K562 (cell line): ENCODE data around the gene GRB2. TPM values are rescaled to one million over a fixed set of nuclear protein-coding genes. Genes with fewer than 3 reads are reported as not detected.

Experiments used
- AFF1 ChIP-seq, 2 experiments: fragments of 450-650 bp; IDR thresholded peaks; 2 replicates each; pipeline ENCODE4 v1.6.1; 2018; ENCODE audit warnings: mild to moderate bottlenecking in 2 of 2, low read depth in 1 of 2; ENCODE audit not compliant: partially characterized antibody in 2 of 2
- COPS2 ChIP-seq: fragments of 450-650 bp; conservative IDR thresholded peaks from 2 replicates; pipeline ENCODE4 v1.6.1; 2016; ENCODE audit warnings: mild to moderate bottlenecking, moderate library complexity
- ETV5 ChIP-seq: sonication (generic); formaldehyde crosslinking; IDR thresholded peaks from 2 replicates; pipeline ENCODE4 v1.4.0; 2020; ENCODE audit warnings: low read depth, mild to moderate bottlenecking, missing genetic modification reagents
- FOXP1 ChIP-seq: sonication (generic); formaldehyde crosslinking; IDR thresholded peaks from 2 replicates; pipeline ENCODE4 v1.8.0; 2022; ENCODE audit warnings: mild to moderate bottlenecking, missing genetic modification reagents
- FOXP4 ChIP-seq: sonication (generic); formaldehyde crosslinking; IDR thresholded peaks from 2 replicates; pipeline ENCODE4 v1.8.0; 2022; ENCODE audit warnings: mild to moderate bottlenecking, missing genetic modification reagents, borderline replicate concordance
- KLF13 ChIP-seq: fragments of 450-650 bp; IDR thresholded peaks from 2 replicates; pipeline ENCODE4 v1.6.1; 2016; ENCODE audit warnings: missing genetic modification characterization, low read depth, mild to moderate bottlenecking, missing compliant biosample characterization, moderate library complexity, borderline replicate concordance
- MAFF ChIP-seq: IDR thresholded peaks from 2 replicates; pipeline ENCODE4 v1.6.1; 2012; ENCODE audit warnings: low read length, improper control_type of control experiment
- NFE2L1 ChIP-seq: fragments of 450-650 bp; IDR thresholded peaks from 2 replicates; pipeline ENCODE4 v1.6.1; 2016; ENCODE audit warnings: missing genetic modification characterization, low read depth, mild to moderate bottlenecking, missing compliant biosample characterization, moderate library complexity, borderline replicate concordance
- NFIX ChIP-seq: fragments of 250-450 bp; sonication (Bioruptor Pico); IDR thresholded peaks from 2 replicates; pipeline ENCODE4 v1.4.0; 2020; ENCODE audit warnings: low read depth, mild to moderate bottlenecking, moderate library complexity
- SMAD4 ChIP-seq: fragments of 250-450 bp; sonication (Bioruptor Pico); conservative IDR thresholded peaks from 2 replicates; pipeline ENCODE4 v1.8.0; 2021; ENCODE audit warnings: inconsistent platforms, mild to moderate bottlenecking, moderate library complexity
- SRF ChIP-seq, 2 experiments: fragments of 250-450, 450-650 bp in 1 of 2; sonication (Bioruptor Pico) in 1 of 2; sonication (generic) in 1 of 2; formaldehyde crosslinking; IDR thresholded peaks; 2 replicates each; pipeline versions ENCODE4 v1.5.0 to v1.5.1; 2020 to 2022; ENCODE audit warnings: mild to moderate bottlenecking in 1 of 2, missing genetic modification reagents in 1 of 2
- ZFP30 ChIP-seq: fragments of 250-450 bp; sonication (Bioruptor Pico); IDR thresholded peaks from 2 replicates; pipeline ENCODE4 v1.8.0; 2022; ENCODE audit warnings: moderate library complexity, mild to moderate bottlenecking, inconsistent platforms, borderline replicate concordance
- ZNF12 ChIP-seq: sonication (generic); formaldehyde crosslinking; IDR thresholded peaks from 2 replicates; pipeline ENCODE4 v1.4.0; 2020; ENCODE audit warnings: mild to moderate bottlenecking, missing genetic modification reagents
- ZNF23 ChIP-seq: fragments of 250-450 bp; sonication (Bioruptor Pico); IDR thresholded peaks from 2 replicates; pipeline ENCODE4 v1.4.0; 2020; ENCODE audit warnings: mild to moderate bottlenecking
- ZNF408 ChIP-seq: fragments of 250-450 bp; sonication (Bioruptor Pico); IDR thresholded peaks from 2 replicates; pipeline ENCODE4 v1.4.0; 2020; ENCODE audit warnings: low read depth, mild to moderate bottlenecking, moderate library complexity
- ZNF75A ChIP-seq: fragments of 450-650 bp; formaldehyde crosslinking; IDR thresholded peaks from 2 replicates; pipeline ENCODE4 v1.4.0; 2020; ENCODE audit warnings: mild to moderate bottlenecking
- ZSCAN32 ChIP-seq: fragments of 450-650 bp; formaldehyde crosslinking; IDR thresholded peaks from 2 replicates; pipeline ENCODE4 v1.4.0; 2020; ENCODE audit warnings: mild to moderate bottlenecking, moderate library complexity
- polyA plus RNA-seq, 8 experiments: library from polyadenylated mRNA; depleted of rRNA in 4 of 8; stranded (reverse) in 5 of 8; unstranded in 3 of 8; fragments of >200 nt; fragmentation: Nextera tagmentation in 2 of 8; fragmentation: Illumina TruSeq in 1 of 8; extraction: Ambion mirVana in 2 of 8; extraction: Trizol in 1 of 8; gene quantifications; 2 replicates each; pipeline versions ENCODE4 v1.2.1 to v1.2.3, GENCODE V29; 2011 to 2014; ENCODE audit warnings: inconsistent platforms in 1 of 8, missing spikeins in 1 of 8
- total RNA-seq, 7 experiments: library from RNA; depleted of rRNA in 6 of 7; stranded (reverse); fragments of >200 nt in 6 of 7; fragmentation: Illumina TruSeq in 2 of 7; extraction: Trizol in 2 of 7; gene quantifications; 2 replicates each; pipeline versions ENCODE4 v1.2.1 to v1.2.3, GENCODE V29; 2011 to 2021; ENCODE audit warnings: low replicate concordance in 1 of 7
- TF ChIP-seq, protein P1 (sequence below), 2 experiments: fragments of 450-650 bp; conservative IDR thresholded peaks; 2 replicates each; pipeline ENCODE4 v1.6.1; 2017; ENCODE audit warnings: mild to moderate bottlenecking in 2 of 2, moderate library complexity in 2 of 2

Gene GRB2
- total and polyA plus RNA-seq, 9 of the 15 experiments (the other 6 are each of a cell fraction or from before 2014, with no cell fraction given) = 57.2 to 136 (median 84.8) TPM

GRCh38 chr17:75447951-75448856 is 42.7 kb upstream of the GRB2 start (continued):
- no peak for TF ChIP-seq AFF1 (IDR thresholded peaks at IDR 0.05; ENCODE audit: low read depth in 1 of 2, partially characterized antibody in 2 of 2)
- TF ChIP-seq ZNF23 = no peak
- no peak for TF ChIP-seq FOXP4 (CRISPR knock-in tag)
- no peak for TF ChIP-seq SRF (CRISPR knock-in tag; IDR thresholded peaks at IDR 0.05)
- no peak for TF ChIP-seq MAFF
- TF ChIP-seq ZNF75A = no peak
- TF ChIP-seq FOXP1 (CRISPR knock-in tag) = no peak
- TF ChIP-seq NFIX (CRISPR knock-in tag) = no peak
- no peak for TF ChIP-seq KLF13 (tag)
- TF ChIP-seq ETV5 (CRISPR knock-in tag) = no peak
- TF ChIP-seq, protein P1, sequence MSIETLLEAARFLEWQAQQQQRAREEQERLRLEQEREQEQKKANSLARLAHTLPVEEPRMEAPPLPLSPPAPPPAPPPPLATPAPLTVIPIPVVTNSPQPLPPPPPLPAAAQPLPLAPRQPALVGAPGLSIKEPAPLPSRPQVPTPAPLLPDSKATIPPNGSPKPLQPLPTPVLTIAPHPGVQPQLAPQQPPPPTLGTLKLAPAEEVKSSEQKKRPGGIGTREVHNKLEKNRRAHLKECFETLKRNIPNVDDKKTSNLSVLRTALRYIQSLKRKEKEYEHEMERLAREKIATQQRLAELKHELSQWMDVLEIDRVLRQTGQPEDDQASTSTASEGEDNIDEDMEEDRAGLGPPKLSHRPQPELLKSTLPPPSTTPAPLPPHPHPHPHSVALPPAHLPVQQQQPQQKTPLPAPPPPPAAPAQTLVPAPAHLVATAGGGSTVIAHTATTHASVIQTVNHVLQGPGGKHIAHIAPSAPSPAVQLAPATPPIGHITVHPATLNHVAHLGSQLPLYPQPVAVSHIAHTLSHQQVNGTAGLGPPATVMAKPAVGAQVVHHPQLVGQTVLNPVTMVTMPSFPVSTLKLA (conservative IDR thresholded peaks at IDR 0.05) = 0 out of 4 replicates have a peak, but pooled peaks of 1 of the 2 experiments have one; percentile 54
- no peak for TF ChIP-seq NFE2L1 (tag)
- no peak for TF ChIP-seq COPS2
- TF ChIP-seq SMAD4 (CRISPR knock-in tag) = peak; percentile 75; the same call in 1 of the 2 replicates
- no peak for TF ChIP-seq ZSCAN32 (CRISPR knock-in tag)
- no peak for TF ChIP-seq ZNF408 (CRISPR knock-in tag)
- no peak for TF ChIP-seq ZNF12 (CRISPR knock-in tag)
- no peak for TF ChIP-seq ZFP30 (CRISPR knock-in tag)
